ENCODE measurements around the gene IPO7.

- TF ChIP-seq GATA2 (IDR thresholded peaks at IDR 0.05; ENCODE audit: low read depth, low read length): no peak
- TF ChIP-seq GATA3 (IDR thresholded peaks at IDR 0.05; ENCODE audit: low read depth, low read length): no peak
Measured at GRCh38 chr11:9489080-9489765, 104.8 kb downstream of the IPO7 start.
